TTC549 (cell line): Measurements from ENCODE around the gene KCNN3.

Experiments
- FAIRE-seq: peaks from 2 replicates; lab custom pipeline; 2012; peaks lifted over from hg19 to GRCh38; lab: Jason Lieb, UNC

KCNN3 gene

GRCh38 chr1:154748405-154748775 is 121.7 kb downstream of the KCNN3 start:
- FAIRE-seq, result no peak

- FAIRE-seq, result no peak
Observed at GRCh38 chr1:154747740-154748404, 122.2 kb downstream of the KCNN3 start.

GRCh38 chr1:154747380-154747739 is 122.7 kb downstream of the KCNN3 start:
- FAIRE-seq, result no peak

GRCh38 chr1:154746622-154747299 is 123.3 kb downstream of the KCNN3 start:
- no peak for FAIRE-seq

- FAIRE-seq, result no peak
Observed at GRCh38 chr1:154745750-154746425, 124.2 kb downstream of the KCNN3 start.

GRCh38 chr1:154745286-154745731 is 124.8 kb downstream of the KCNN3 start:
- no peak for FAIRE-seq

GRCh38 chr1:154744352-154745035 is 125.6 kb downstream of the KCNN3 start:
- FAIRE-seq, result no peak

GRCh38 chr1:154743526-154744036 is 126.5 kb downstream of the KCNN3 start:
- no peak for FAIRE-seq

- no peak for FAIRE-seq
Observed at GRCh38 chr1:154742606-154743005, 127.5 kb downstream of the KCNN3 start.

- no peak for FAIRE-seq
Observed at GRCh38 chr1:154741741-154742495, 128.2 kb downstream of the KCNN3 start.

GRCh38 chr1:154741327-154741726 is 128.8 kb downstream of the KCNN3 start:
- FAIRE-seq, result no peak

- no peak for FAIRE-seq
Observed at GRCh38 chr1:154739654-154740053, 130.4 kb downstream of the KCNN3 start.

GRCh38 chr1:154736841-154737240 is 133.2 kb downstream of the KCNN3 start:
- FAIRE-seq, result no peak

- no peak for FAIRE-seq
Observed at GRCh38 chr1:154735804-154736168, 134.3 kb downstream of the KCNN3 start.

GRCh38 chr1:154735061-154735803 is 134.8 kb downstream of the KCNN3 start:
- no peak for FAIRE-seq

GRCh38 chr1:154733621-154734020 is 136.5 kb downstream of the KCNN3 start:
- FAIRE-seq, result no peak

GRCh38 chr1:154730986-154731489 is 139.0 kb downstream of the KCNN3 start:
- no peak for FAIRE-seq

- no peak for FAIRE-seq
Observed at GRCh38 chr1:154730259-154730658, 139.8 kb downstream of the KCNN3 start.

GRCh38 chr1:154729577-154729976 is 140.5 kb downstream of the KCNN3 start:
- FAIRE-seq, result no peak

- no peak for FAIRE-seq
Observed at GRCh38 chr1:154729031-154729442, 141.0 kb downstream of the KCNN3 start.
